ENCODE results near the gene ROBO1. TPM values are rescaled to one million over a fixed set of nuclear protein-coding genes. Genes with fewer than 3 reads are reported as not detected.
A peak's percentile ranks its signal among the peaks of the same experiment; 100 is the strongest.

ROBO1 gene
- total and polyA plus RNA-seq, 2 of the 13 experiments (the other 11 are each of a cell fraction or from before 2014, with no cell fraction given): 52.2 to 71.0 TPM

DNA sequence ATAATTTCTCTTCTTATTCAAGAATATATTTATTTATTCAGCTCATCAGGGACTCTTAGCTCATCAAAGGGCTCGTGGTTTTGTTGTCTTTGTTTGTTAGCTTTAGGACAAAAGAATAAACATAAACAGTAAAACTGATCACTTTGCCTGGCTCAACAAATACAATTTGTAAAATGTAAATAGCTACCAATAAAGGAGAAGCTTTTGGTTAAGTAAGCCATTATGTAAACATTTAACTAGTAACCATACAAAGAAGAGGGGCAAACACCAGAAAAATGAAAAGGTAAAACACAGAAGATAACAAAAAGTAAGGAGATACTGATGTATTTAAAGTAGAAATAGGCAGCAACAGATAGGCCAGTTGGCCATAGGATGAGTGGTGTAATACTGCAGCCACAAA lies 761.7 kb downstream of the ROBO1 start (continued):
- peak in 1 of 2 experiments; percentile 45; a peak in 1 of 4 replicates for TF ChIP-seq EP300 (IDR thresholded peaks at IDR 0.05; ENCODE audit: low read depth in 2 of 2, low read length in 2 of 2)
- no peak for TF ChIP-seq EP300 (CRISPR knock-in tag; IDR thresholded peaks at IDR 0.05; ENCODE audit: borderline replicate concordance)
- no peak for TF ChIP-seq ZKSCAN8 (CRISPR knock-in tag; IDR thresholded peaks at IDR 0.05; ENCODE audit: borderline replicate concordance)
- TF ChIP-seq DMAP1 (CRISPR knock-in tag; IDR thresholded peaks at IDR 0.05): no peak
- TF ChIP-seq, protein P1, sequence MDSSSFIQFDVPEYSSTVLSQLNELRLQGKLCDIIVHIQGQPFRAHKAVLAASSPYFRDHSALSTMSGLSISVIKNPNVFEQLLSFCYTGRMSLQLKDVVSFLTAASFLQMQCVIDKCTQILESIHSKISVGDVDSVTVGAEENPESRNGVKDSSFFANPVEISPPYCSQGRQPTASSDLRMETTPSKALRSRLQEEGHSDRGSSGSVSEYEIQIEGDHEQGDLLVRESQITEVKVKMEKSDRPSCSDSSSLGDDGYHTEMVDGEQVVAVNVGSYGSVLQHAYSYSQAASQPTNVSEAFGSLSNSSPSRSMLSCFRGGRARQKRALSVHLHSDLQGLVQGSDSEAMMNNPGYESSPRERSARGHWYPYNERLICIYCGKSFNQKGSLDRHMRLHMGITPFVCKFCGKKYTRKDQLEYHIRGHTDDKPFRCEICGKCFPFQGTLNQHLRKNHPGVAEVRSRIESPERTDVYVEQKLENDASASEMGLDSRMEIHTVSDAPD (CRISPR knock-in tag; IDR thresholded peaks at IDR 0.05): 0 out of 2 replicates have a peak, but pooled peaks have one; percentile 44
- TF ChIP-seq ZNF121 (CRISPR knock-in tag; IDR thresholded peaks at IDR 0.05): no peak
- TF ChIP-seq ZNF253 (CRISPR knock-in tag; IDR thresholded peaks at IDR 0.05; ENCODE audit: borderline replicate concordance): no peak
- no peak for TF ChIP-seq ZFP90 (CRISPR knock-in tag; IDR thresholded peaks at IDR 0.05; ENCODE audit: borderline replicate concordance)
- TF ChIP-seq ZBTB37 (CRISPR knock-in tag; IDR thresholded peaks at IDR 0.05): peak; percentile 64; the same call in 1 of the 2 replicates
- peak; percentile 43; the same call in 1 of the 2 replicates for TF ChIP-seq FOXJ3 (CRISPR knock-in tag; IDR thresholded peaks at IDR 0.05; ENCODE audit: borderline replicate concordance)
- no peak for TF ChIP-seq RXRB (CRISPR knock-in tag; IDR thresholded peaks at IDR 0.05; ENCODE audit: borderline replicate concordance)
- 0 out of 2 replicates have a peak, but pooled peaks have one; percentile 31 for TF ChIP-seq GATAD2A (CRISPR knock-in tag; IDR thresholded peaks at IDR 0.05)
- TF ChIP-seq, protein P2, sequence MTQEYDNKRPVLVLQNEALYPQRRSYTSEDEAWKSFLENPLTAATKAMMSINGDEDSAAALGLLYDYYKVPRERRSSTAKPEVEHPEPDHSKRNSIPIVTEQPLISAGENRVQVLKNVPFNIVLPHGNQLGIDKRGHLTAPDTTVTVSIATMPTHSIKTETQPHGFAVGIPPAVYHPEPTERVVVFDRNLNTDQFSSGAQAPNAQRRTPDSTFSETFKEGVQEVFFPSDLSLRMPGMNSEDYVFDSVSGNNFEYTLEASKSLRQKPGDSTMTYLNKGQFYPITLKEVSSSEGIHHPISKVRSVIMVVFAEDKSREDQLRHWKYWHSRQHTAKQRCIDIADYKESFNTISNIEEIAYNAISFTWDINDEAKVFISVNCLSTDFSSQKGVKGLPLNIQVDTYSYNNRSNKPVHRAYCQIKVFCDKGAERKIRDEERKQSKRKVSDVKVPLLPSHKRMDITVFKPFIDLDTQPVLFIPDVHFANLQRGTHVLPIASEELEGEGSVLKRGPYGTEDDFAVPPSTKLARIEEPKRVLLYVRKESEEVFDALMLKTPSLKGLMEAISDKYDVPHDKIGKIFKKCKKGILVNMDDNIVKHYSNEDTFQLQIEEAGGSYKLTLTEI (CRISPR knock-in tag; conservative IDR thresholded peaks at IDR 0.05): no peak
- no peak for TF ChIP-seq SOX13 (IDR thresholded peaks at IDR 0.05)
- TF ChIP-seq SOX13 (CRISPR knock-in tag; conservative IDR thresholded peaks at IDR 0.05 in 1 of 2, IDR thresholded peaks at IDR 0.05 in 1 of 2): peak in 1 of 2 experiments; percentile 69; a peak in 2 of 4 replicates
- TF ChIP-seq, protein P3, sequence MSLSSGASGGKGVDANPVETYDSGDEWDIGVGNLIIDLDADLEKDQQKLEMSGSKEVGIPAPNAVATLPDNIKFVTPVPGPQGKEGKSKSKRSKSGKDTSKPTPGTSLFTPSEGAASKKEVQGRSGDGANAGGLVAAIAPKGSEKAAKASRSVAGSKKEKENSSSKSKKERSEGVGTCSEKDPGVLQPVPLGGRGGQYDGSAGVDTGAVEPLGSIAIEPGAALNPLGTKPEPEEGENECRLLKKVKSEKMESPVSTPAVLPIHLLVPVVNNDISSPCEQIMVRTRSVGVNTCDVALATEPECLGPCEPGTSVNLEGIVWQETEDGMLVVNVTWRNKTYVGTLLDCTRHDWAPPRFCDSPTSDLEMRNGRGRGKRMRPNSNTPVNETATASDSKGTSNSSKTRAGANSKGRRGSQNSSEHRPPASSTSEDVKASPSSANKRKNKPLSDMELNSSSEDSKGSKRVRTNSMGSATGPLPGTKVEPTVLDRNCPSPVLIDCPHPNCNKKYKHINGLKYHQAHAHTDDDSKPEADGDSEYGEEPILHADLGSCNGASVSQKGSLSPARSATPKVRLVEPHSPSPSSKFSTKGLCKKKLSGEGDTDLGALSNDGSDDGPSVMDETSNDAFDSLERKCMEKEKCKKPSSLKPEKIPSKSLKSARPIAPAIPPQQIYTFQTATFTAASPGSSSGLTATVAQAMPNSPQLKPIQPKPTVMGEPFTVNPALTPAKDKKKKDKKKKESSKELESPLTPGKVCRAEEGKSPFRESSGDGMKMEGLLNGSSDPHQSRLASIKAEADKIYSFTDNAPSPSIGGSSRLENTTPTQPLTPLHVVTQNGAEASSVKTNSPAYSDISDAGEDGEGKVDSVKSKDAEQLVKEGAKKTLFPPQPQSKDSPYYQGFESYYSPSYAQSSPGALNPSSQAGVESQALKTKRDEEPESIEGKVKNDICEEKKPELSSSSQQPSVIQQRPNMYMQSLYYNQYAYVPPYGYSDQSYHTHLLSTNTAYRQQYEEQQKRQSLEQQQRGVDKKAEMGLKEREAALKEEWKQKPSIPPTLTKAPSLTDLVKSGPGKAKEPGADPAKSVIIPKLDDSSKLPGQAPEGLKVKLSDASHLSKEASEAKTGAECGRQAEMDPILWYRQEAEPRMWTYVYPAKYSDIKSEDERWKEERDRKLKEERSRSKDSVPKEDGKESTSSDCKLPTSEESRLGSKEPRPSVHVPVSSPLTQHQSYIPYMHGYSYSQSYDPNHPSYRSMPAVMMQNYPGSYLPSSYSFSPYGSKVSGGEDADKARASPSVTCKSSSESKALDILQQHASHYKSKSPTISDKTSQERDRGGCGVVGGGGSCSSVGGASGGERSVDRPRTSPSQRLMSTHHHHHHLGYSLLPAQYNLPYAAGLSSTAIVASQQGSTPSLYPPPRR (CRISPR knock-in tag; IDR thresholded peaks at IDR 0.05; ENCODE audit: borderline replicate concordance): peak; percentile 49; the same call in 1 of the 2 replicates
